Activated gamma-delta T cell treated with anti-CD3 and anti-CD28 coated beads, Interleukin-2, amount 50 U/mL, for 16 hours (primary cell): Measurements from ENCODE around the gene REXO5.
"Not testable (repeated sequence)": the region's sequence is repeated elsewhere in the genome, so short reads cannot be mapped to it uniquely, and the experiment has no call there.

ENCODE experiments used
- DNase-seq: peaks from one replicate; pipeline ENCODE4 v3.0.0-alpha.2; 2020; ENCODE audit warnings: low read depth

REXO5 gene, protein sequence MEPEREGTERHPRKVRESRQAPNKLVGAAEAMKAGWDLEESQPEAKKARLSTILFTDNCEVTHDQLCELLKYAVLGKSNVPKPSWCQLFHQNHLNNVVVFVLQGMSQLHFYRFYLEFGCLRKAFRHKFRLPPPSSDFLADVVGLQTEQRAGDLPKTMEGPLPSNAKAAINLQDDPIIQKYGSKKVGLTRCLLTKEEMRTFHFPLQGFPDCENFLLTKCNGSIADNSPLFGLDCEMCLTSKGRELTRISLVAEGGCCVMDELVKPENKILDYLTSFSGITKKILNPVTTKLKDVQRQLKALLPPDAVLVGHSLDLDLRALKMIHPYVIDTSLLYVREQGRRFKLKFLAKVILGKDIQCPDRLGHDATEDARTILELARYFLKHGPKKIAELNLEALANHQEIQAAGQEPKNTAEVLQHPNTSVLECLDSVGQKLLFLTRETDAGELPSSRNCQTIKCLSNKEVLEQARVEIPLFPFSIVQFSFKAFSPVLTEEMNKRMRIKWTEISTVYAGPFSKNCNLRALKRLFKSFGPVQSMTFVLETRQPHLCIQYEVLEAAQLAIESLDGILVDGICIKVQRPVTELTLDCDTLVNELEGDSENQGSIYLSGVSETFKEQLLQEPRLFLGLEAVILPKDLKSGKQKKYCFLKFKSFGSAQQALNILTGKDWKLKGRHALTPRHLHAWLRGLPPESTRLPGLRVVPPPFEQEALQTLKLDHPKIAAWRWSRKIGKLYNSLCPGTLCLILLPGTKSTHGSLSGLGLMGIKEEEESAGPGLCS

DNA sequence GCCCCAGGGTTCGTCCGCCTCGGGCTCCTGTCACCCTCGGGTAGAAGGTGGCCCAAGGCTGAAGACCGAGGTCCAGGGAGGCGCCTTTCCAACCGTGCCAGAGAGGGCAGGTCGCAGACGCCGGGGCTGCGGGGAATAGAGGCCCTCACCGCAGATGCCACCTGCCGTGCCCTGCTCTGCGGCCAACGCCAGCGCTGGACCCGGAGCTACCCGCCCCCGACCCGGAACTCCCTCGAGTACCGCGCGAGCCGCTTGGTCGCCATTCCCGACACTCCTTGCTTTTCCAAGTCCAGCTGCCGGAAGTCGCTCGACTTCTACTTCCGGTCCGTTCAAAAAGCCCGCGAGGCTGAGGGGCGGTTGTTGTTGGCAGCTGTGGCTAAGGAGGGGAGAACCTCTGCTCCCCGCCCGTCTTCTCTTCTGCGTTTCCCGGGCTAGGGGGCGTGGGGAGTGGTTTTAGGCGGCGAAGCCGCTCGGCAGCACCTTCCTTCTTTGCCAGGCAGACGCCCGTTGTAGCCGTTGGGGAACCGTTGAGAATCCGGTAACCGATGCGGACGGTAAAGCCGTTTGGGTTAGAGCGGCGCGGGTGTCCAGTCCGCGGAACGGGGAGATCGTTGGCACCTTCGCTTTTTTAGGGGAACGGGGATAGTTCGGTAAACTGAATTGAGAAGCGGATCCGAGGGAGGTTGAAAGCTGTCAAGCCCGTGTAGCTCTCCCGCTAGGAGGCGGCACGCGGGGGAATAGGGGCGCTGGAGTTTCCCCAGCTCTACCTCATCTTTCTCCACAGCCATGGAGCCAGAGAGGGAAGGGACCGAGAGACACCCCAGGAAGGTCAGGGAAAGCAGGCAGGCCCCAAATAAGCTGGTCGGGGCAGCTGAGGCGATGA, at the start of gene REXO5, which contains the start of gene ERI2:
Gene REXO5, plus strand, starts transcription at position 360 of the 883 bp plus-strand sequence. Its CDS starts 427 bp downstream, at position 787.
Gene ERI2, minus strand, starts transcription at position 305 of the 883 bp plus-strand sequence. Its CDS starts 42 bp downstream, at position 263.
- peak; percentile 62 for DNase-seq

DNA sequence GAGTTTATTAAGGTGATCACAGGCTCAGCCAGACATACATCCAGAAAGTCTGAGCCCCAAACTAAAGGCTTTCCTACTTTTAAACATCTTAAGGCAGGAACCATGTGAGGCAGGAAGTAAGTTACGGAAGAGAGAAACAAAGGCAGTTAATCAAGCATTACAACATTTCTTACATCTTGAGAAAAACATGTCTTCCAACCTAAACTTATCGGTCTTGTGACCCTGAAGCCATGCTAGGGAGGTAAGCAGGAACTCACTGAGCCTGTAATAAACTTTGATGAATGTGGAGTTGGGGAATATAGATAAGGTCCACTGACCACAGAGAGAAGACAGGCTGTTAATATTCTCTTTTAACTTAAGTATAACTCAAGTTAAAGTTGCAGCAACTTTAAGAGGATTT, 46.0 kb upstream of the REXO5 start:
- DNase-seq, result no peak

DNA sequence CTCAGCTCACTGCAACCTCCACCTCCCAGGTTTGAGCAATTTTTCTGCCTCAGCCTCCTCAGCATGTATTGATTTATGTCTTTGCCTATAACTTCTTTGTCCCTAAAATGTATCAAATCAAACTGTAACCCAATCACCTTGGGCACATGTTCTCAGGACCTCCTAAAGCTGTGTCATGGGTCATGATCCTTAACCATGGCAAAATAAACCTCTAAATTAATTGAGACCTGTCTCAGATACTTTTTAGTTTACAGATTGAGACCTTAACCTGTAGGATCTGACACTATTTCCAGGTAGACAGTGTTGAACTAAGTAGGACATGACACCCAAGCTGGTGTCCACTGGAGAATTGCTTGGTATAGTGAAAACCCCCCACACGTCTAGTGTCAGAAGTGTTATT, 45.2 kb upstream of the REXO5 start:
- DNase-seq, result no peak

DNA sequence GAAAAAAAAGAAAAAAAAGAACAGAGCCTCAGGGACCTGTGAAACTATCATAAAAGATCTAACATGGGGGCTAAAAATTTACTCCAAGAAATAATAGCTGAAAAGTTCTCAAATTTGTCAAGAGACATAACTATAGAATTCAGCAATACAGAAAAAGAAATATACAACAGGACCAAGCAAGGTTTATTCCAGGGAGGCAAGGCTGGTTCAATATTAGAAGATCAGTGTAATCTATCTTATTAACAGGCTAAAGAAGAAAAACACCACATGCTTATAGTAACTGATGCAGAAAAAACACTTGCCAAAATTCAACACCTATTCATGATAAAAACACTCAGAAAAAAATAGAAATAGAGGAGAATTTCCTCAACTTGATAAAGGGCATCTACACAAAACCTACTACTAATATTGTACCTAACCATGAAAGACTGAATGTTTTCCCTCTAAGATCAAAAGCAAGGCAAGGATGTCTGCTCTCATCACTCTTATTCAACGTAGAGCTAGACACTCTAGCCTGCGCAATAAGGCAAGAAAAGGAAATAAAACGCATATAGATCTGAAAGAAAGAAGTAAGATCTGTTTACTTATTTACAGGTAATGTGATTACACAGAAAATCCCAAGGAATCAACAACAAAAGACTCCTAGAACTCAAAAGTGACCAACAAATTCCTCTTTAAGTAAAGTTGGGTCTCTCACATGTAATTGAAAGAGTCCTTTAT, 43.8 kb upstream of the REXO5 start:
- no peak for DNase-seq

DNA sequence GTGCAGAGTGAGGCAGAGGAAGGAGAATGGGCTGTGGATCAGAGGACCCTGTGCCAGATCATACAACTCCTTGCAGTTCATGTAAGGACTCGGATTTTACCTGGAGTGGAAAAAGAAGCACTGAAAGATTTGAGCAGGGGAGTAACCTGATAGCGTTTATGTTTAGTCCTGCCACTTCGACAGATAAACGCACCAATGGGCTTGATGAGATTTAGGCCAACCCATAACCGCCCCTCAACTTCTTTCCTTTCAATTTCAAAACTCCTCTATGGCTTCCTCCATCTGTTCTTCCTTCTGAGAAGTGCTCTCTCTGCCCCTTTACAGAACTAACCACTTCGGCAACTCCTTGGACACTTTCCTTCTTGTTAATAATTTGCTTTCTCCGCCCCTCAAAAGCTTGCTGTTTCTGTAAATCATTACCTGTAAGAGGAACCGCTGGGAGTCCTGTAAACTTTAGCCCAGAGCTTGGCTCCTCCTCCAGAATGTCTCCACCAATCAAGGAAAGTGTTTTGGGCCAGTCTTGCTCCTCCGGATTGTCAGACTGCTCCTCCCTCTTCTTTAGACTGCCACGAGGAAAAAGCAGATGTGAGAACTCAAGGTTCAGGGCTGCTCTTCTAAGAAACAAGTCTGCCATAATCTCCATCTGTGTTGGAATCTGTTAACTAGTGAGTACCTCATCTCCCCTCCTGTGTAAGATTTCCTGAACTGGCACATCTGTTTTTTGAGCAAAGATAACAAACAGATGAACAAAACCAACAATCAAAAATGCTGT, 42.7 kb upstream of the REXO5 start, which contains the start of gene ACSM3:
Gene ACSM3, plus strand, starts transcription at position 554 of the 772 bp plus-strand sequence. CDS start 6,021 bp downstream, outside the sequence.
- DNase-seq, result peak; percentile 46

DNA sequence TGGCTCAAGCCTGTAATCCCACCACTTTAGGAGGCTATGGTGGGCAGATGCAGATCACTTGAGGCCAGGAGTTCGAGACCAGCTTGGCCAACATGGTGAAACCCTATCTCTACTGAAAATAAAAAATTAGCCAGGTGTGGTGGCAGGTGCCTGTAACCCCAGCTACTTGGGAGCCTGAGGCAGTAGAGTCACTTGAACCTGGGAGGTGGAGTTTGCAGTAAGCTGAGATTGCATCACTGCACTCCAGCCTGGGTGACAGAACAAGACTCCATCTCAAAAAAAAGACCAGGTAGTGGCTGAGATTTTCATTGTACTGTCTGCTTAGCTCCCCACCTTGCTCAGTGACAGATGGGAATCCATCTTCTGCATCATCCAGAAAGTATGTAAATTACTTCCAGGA, 41.9 kb upstream of the REXO5 start:
- not testable (repeated sequence) for DNase-seq

DNA sequence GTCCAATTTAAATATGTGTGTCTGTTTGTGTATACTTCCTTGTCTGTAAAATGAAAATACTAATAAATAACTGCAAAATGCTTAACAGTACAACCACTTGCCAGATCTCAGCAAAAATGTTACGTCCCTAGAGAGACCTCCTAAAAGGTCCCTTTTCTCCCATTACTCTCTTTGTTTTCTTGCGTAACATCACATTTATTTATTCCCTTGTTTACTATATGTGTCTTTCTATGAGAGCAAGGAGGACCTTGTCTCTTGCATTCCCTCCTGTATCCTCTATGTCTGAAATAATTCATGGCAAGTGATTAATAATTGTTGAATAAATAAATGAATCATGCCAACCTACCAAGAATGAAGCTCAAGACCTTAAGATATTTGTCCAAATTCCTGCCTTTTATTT, 40.6 kb upstream of the REXO5 start:
- no peak for DNase-seq

DNA sequence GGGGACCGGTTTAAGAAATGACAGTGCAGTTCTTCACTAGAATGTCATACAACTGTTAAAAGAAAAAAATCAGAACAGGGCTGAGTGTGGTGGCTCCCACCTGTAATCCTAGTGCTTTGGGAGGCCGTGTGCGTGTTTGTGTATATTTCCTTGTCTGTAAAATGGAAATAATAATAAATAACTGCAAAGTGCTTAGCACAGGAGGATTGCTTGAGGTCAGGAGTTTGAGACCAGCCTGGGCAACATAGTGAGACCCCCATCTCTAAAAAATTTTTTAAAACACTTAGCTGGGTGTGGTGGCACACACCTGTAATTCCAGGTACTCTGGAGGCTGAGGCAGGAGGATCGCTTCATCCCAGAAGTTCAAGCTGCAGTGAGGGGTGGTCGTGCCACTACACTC, 40.0 kb upstream of the REXO5 start:
- no peak for DNase-seq

DNA sequence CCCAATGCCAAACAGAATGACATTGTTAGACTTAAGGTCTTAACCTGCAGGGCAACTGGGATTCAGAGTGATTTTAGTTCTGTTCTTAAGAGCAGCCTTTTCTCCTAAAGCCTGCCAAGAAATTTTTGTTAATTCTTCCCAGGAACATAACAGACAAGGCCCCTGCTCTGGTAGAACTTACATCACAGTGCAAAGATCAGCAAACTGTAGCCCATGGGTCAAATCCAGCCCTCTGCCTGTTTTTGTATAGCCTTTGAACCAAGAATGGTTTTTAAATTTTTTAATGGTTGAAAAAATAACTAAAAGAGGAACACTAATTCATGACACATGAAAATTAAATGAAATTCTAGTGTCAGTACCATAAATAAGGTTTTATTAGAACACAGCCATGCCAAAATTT, 38.8 kb upstream of the REXO5 start:
- no peak for DNase-seq

DNA sequence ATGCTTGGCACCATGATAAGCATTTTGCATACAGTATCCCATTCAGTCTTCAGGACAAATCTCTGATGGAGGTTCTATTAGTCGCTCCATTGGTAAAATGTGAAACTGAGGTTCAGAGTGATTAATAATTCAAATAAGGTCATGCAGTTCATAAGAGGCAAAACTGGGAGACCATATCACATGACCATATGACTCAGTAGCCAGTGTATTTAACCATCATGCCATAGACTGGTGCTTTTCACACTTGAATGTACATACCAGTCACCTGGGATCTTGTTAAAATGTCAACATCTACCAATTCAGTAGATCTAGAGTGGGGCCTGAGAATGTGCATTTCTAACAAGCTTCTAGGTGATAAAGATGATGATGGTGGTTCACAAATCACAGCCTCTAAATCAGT, 38.2 kb upstream of the REXO5 start:
- DNase-seq, result no peak

DNA sequence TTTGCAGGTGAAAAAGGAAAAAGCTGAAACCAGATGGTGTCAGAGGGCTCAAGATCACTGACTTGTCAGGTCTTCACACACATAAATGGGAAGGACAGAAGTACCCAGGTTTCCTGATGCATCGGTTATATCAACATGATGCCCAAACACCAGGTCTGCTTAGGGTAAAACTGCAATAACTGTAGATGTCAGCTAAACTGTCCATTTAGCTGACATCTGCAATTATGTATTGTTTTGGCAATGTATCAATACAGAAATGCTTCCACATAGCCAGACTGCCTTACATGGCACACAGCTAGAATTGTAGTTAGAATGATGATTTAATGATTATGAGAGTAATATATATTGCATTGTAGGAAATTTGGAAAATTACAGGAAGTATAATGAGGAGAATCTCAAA, 37.5 kb upstream of the REXO5 start:
- DNase-seq, result no peak

DNA sequence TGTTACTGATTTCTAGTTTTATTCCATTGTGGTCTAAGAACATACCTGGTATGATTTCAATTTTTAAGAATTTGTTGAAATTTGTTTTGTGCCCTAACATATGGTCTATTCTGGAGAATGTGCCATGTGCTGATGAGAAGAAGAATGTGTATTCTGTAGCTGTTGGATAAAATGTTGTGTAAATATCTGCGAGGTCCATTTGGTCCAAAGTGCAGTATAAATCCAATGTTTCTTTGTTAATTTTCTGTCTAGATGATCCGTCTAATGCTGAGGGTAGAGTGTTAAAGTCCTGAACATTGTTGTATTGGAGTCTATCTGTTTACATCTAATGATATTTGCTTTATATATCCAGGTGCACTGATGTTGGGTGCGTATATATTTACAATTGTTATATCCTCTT, 32.6 kb upstream of the REXO5 start:
- no peak for DNase-seq

DNA sequence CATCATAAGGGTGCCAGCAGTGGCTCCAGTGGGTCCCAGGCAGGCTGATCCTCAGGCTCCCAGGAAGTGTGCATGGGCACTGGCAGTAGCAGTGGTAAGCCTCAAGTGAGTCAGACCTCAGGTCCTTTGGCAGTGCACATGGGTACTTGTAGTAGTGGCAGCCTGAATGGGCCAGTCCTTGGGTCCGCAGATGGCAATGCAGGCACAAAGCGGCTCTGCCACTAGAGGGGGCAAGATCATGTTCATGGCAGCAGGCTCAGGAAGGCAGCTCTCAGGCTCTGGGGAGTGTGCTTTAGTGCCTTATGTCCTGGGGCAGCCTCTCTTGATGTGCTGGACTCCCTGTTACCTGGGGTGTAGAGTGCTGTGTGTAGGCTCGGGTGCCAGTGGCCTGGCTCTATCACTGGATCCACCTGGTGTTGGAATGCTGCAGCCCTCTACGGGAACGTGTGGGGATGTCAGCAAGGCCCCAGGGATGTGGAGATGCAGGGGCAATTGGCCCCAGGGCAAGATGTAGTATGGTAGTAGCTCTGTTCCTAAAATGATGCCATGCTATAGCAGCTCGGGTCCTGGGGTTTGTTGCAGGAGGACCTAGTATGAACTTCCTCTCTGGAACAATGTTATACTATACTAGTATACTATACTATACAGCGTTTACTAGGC, 31.5 kb upstream of the REXO5 start:
- peak; percentile 7 for DNase-seq

DNA sequence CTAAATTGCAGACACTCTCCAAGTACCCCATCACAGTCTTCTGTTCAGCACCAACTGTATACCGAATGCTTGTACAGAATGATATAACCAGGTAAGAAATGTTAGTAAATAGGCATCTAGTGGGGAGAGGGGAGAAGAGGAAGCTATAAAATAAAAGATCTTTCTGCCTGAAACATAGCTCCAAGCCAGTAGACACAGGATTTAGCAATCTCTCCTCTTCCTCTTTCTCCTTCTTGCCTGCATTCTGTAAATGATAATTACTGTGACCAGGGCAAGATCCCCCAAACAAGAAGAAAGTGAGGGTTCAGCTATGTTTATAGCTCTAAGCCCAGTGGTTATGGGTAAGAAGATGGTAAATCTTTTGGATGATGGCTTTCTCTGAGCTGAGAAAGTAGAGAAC, 24.6 kb upstream of the REXO5 start:
- DNase-seq, result no peak

DNA sequence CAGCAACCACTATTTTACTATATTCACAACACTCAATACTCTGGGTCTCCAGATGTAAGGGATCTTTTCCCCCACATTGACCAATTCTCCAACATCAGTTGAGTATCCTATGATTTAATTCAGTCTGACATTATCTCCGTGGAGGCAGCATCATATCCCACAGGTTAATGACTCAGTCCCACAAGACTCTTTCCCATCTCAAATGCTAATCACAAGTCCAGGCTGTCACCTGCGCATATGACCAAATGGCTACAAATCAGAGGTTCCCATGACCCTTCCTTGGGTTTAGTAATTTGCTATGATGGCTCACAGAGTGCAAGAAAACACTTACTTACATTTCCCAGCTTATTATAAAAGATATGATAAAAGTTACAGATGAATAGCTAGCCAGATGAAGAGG, 23.9 kb upstream of the REXO5 start:
- no peak for DNase-seq

DNA sequence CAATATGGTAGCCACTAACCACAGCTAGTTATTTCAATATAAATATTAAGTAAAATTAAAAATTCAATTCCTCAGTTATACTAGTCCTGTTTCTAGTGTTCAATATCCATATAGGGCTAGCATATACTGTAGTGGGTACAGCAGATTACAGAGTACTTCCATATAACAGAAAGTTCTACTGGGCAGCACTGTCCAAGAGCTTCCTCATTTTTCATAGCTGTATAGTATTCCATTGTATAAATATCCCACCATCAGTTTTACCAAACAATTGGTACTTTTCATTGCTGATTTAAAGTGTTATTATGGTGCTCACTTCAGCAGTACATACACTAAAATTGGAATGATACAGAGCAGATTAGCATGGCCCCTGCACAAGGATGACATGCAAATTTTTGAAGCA, 22.1 kb upstream of the REXO5 start:
- no peak for DNase-seq

DNA sequence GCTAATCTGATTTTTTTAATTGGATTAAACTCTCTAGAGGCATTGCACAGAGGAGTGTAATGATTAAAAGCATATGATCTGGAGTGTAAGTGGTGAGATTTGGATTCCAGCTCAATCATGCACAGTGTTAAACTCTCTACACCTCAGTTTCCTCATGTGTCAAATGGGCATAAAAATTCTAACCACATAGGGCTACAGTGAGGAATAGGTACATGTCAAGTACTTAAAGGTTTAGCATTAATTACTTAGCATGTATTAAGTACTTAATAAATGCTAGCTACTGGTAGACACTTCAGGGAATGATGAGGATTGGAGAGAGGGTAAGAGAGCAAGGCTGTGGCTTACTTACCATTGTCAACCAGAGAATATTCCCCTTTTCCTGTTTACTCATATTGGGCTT, 17.2 kb upstream of the REXO5 start:
- no peak for DNase-seq

DNA sequence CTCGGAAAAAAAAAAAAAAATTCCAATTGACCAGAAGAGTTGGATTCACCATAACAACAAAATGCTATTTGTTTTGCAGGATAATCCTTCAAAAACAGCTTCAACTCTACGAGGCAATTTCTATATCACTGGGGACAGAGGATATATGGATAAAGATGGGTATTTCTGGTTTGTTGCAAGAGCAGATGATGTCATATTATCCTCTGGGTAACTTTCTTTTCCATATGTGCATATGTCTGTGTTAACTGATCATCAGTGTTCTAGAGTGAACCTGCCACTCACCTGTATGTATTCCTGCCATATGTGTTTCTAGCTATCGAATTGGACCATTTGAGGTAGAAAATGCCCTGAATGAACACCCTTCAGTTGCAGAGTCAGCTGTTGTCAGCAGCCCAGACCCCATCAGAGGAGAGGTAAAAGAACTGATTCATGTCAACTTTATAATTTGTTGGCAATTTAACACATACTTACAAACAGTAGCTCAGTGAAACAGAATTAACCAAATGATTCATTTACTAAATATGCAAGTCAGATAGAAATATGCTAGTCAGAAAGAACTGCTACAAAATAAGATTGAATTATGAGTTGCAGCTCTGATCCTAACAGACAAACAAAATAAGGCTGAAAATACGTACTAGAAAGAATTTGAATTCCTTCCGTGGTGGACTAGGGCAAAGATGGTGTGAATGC, 14.3 kb upstream of the REXO5 start:
- DNase-seq, result no peak

DNA sequence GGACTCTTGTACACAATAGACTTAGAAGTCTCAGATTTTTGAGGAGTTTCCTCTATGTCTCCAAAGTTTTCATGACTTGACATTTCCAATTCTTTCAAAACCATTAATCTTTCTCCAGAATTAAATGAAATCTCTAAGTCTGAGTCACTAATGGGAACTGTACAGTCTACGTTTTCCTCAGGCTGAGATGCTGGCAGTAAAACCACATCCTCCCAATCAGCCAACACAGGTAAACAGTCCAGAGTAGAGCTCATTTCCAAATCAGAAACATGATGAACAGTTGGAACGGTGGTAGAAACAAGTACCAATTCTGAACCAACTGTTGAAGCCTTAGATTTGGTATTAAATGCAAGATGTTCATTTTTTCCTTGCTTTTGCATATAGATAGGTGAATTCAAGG, 8.0 kb upstream of the REXO5 start:
- no peak for DNase-seq

DNA sequence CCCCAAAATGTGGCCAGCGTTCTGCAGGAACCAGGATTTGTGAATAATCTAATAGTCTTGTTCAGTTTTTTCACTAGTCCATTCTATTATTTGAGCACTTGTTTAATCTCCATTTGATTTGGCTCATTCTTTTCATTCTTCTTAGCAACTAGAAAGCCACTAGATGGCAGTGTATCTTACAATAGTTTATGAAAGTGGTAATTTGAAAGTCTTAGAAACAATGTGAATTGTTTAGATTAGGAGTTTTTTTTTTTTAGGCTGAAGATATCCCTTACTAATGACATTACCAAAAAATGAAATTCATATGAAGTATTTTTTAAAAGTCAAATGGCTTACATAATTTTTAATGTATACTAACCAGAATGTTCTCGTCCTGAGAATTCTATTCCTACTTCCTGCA, 6.7 kb upstream of the REXO5 start:
- DNase-seq, result no peak
